ENCODE measurements around the gene ARPC4.

DNA sequence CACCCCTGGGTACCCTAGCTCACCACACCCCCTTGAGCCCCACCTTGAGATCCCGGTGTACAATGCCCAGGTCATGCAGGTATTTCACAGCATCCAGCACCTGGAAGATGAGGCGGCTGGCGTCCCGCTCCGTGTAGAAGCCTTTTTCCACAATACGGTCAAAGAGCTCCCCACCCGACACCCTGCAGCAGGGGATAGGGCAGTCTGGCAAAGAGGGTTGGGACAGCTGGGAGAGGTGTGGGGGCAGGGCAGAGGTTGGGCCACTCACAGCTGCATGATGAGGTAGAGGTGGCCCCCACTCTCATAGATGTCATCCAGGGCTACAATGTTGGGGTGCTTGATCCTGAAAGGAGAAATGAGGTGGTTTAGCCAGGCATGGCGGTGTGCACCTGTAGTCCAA lies 30.0 kb upstream of the ARPC4 start:
- TF ChIP-seq, protein P1, sequence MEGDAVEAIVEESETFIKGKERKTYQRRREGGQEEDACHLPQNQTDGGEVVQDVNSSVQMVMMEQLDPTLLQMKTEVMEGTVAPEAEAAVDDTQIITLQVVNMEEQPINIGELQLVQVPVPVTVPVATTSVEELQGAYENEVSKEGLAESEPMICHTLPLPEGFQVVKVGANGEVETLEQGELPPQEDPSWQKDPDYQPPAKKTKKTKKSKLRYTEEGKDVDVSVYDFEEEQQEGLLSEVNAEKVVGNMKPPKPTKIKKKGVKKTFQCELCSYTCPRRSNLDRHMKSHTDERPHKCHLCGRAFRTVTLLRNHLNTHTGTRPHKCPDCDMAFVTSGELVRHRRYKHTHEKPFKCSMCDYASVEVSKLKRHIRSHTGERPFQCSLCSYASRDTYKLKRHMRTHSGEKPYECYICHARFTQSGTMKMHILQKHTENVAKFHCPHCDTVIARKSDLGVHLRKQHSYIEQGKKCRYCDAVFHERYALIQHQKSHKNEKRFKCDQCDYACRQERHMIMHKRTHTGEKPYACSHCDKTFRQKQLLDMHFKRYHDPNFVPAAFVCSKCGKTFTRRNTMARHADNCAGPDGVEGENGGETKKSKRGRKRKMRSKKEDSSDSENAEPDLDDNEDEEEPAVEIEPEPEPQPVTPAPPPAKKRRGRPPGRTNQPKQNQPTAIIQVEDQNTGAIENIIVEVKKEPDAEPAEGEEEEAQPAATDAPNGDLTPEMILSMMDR (IDR thresholded peaks at IDR 0.05): no peak
- no peak for TF ChIP-seq POLR2A (IDR thresholded peaks at IDR 0.05)
- no peak for TF ChIP-seq POLR2AphosphoS5 (IDR thresholded peaks at IDR 0.05)
